ENCODE measurements around the gene MED22. TPM values are rescaled to one million over a fixed set of nuclear protein-coding genes. Genes with fewer than 3 reads are reported as not detected.
"Not testable (repeated sequence)": the region's sequence is repeated elsewhere in the genome, so short reads cannot be mapped to it uniquely, and the experiment has no call there.

The MED22 gene
- 69.7 and 70.6 TPM in 2 replicates for total RNA-seq
- long read RNA-seq, transcript MED22-201 (5 exons, 1,437 nt): major isoform, 7 of 13 reads
- long read RNA-seq, partial matches to known transcripts: 2 of 13 reads
- long read RNA-seq, other reads (novel, unspliced or antisense): 4 of 13 reads

- TF ChIP-seq CTCF (conservative IDR thresholded peaks at IDR 0.05): no peak
- Mint-ChIP-seq H3K36me3 (ENCODE audit: low read depth) (peaks cover 37% of the 10 kb centered on the region), H3K4me3 (peak within 1 kb of the TSS; percentile 96), H3K4me1 (peaks cover 33% of the 10 kb centered on the region), H3K27me3 (ENCODE audit: low read depth) (peaks cover 4% of the 10 kb centered on the region), H3K9me3 (no peaks in the 10 kb centered on the region), H3K27ac (ENCODE audit: unreplicated experiment) (peak within 1 kb of the TSS; percentile 100)
- DNase-seq (ENCODE audit: low read depth, low spot score): peak; percentile 89
Observed at GRCh38 chr9:133347985-133348717, at the start of gene MED22, which contains the start of gene RPL7A. MED22 (minus strand) TSS chr9:133348131; CDS start chr9:133346662, 1,469 bp downstream. RPL7A (plus strand) TSS chr9:133348218; CDS start chr9:133348244, 26 bp downstream.

GRCh38 chr9:133397370-133397769, 49.4 kb upstream of the MED22 start:
- H3K4me1 Mint-ChIP-seq: no peaks in the 10 kb centered on the region
- H3K4me3 Mint-ChIP-seq: peak overlapping the region; percentile 25
- DNase-seq (ENCODE audit: low read depth, low spot score): no peak
- H3K27me3 Mint-ChIP-seq (ENCODE audit: low read depth): peaks cover 9% of the 10 kb centered on the region
- no peak for TF ChIP-seq CTCF (conservative IDR thresholded peaks at IDR 0.05)
- no peaks in the 10 kb centered on the region for H3K9me3 Mint-ChIP-seq
- no peak overlapping the region for H3K27ac Mint-ChIP-seq (ENCODE audit: unreplicated experiment)
- no peaks in the 10 kb centered on the region for H3K36me3 Mint-ChIP-seq (ENCODE audit: low read depth)

GRCh38 chr9:133396952-133397351, 49.0 kb upstream of the MED22 start:
- Mint-ChIP-seq H3K27me3 (ENCODE audit: low read depth) (peaks cover 9% of the 10 kb centered on the region), H3K27ac (ENCODE audit: unreplicated experiment) (no peak overlapping the region), H3K4me1 (no peaks in the 10 kb centered on the region), H3K9me3 (no peaks in the 10 kb centered on the region), H3K4me3 (peak overlapping the region; percentile 25), H3K36me3 (ENCODE audit: low read depth) (no peaks in the 10 kb centered on the region)
- peak; percentile 35 for TF ChIP-seq CTCF (conservative IDR thresholded peaks at IDR 0.05)
- DNase-seq (ENCODE audit: low read depth, low spot score): peak; percentile 50

- Mint-ChIP-seq H3K27me3 (ENCODE audit: low read depth) (peaks cover 9% of the 10 kb centered on the region), H3K9me3 (no peaks in the 10 kb centered on the region), H3K27ac (ENCODE audit: unreplicated experiment) (no peak overlapping the region), H3K36me3 (ENCODE audit: low read depth) (no peaks in the 10 kb centered on the region), H3K4me1 (no peaks in the 10 kb centered on the region), H3K4me3 (no peak overlapping the region)
- TF ChIP-seq CTCF (conservative IDR thresholded peaks at IDR 0.05): no peak
- no peak for DNase-seq (ENCODE audit: low read depth, low spot score)
Observed at GRCh38 chr9:133394687-133395271, 46.8 kb upstream of the MED22 start.

GRCh38 chr9:133393399-133393798, 45.5 kb upstream of the MED22 start:
- H3K4me1 Mint-ChIP-seq: no peaks in the 10 kb centered on the region
- DNase-seq (ENCODE audit: low read depth, low spot score): no peak
- H3K27me3 Mint-ChIP-seq (ENCODE audit: low read depth): peaks cover 9% of the 10 kb centered on the region
- H3K9me3 Mint-ChIP-seq: no peaks in the 10 kb centered on the region
- TF ChIP-seq CTCF (conservative IDR thresholded peaks at IDR 0.05): no peak
- H3K36me3 Mint-ChIP-seq (ENCODE audit: low read depth): no peaks in the 10 kb centered on the region
- no peak overlapping the region for H3K4me3 Mint-ChIP-seq
- H3K27ac Mint-ChIP-seq (ENCODE audit: unreplicated experiment): no peak overlapping the region

GRCh38 chr9:133392308-133392707, 44.4 kb upstream of the MED22 start:
- H3K9me3 Mint-ChIP-seq; H3K27me3 Mint-ChIP-seq (ENCODE audit: low read depth); H3K27ac Mint-ChIP-seq (ENCODE audit: unreplicated experiment); DNase-seq (ENCODE audit: low read depth, low spot score); H3K4me1 Mint-ChIP-seq; H3K36me3 Mint-ChIP-seq (ENCODE audit: low read depth); H3K4me3 Mint-ChIP-seq: not testable (repeated sequence)

- H3K36me3 Mint-ChIP-seq (ENCODE audit: low read depth); H3K27me3 Mint-ChIP-seq (ENCODE audit: low read depth); H3K27ac Mint-ChIP-seq (ENCODE audit: unreplicated experiment); H3K4me3 Mint-ChIP-seq; H3K4me1 Mint-ChIP-seq; DNase-seq (ENCODE audit: low read depth, low spot score); H3K9me3 Mint-ChIP-seq: not testable (repeated sequence)
Observed at GRCh38 chr9:133391449-133391848, 43.5 kb upstream of the MED22 start.

Measured in neural crest cell (in vitro differentiated cells).